ENCODE data around the gene NR2C2. TPM values are rescaled to one million over a fixed set of nuclear protein-coding genes. Genes with fewer than 3 reads are reported as not detected.

Gene NR2C2
- total and polyA plus RNA-seq, 5 experiments from 2014 or later = 10.1 to 110 (median 19.3) TPM

GRCh38 chr3:14947886-14948608, 664 bp downstream of the NR2C2 start:
- H3K9me3 Mint-ChIP-seq = no peaks in the 10 kb centered on the region
- H3K4me3 Mint-ChIP-seq = peak overlapping the region; percentile 93 to 100 (median 100)
- DNase-seq (peak; percentile 92 to 99 (median 96)), ATAC-seq (peak; percentile 86 to 89)
- POLR2A ChIA-PET = interaction anchor here (0.5 to 2.2 kb wide), 12 partner anchors 9 to 770 kb away, joined by 4 to 31 read pairs (median 6); partner anchors contain the start of genes CAPN7, CCDC174, LSM3 and MRPS25
- no peaks in the 10 kb centered on the region for H3K27me3 Mint-ChIP-seq
- peaks cover 0 to 32% (median 6%) of the 10 kb centered on the region in 3 donors for H3K36me3 Mint-ChIP-seq
- peaks cover 25 to 71% (median 64%) of the 10 kb centered on the region in 4 donors for H3K4me1 Mint-ChIP-seq
- H3K27ac Mint-ChIP-seq = peak overlapping the region; percentile 99 to 100 (median 100)

- peaks cover 24 to 71% (median 62%) of the 10 kb centered on the region in 4 donors for H3K4me1 Mint-ChIP-seq
- H3K9me3 Mint-ChIP-seq = no peaks in the 10 kb centered on the region
- H3K36me3 Mint-ChIP-seq = peaks cover 0 to 26% (median 6%) of the 10 kb centered on the region in 3 donors
- no peaks in the 10 kb centered on the region for H3K27me3 Mint-ChIP-seq
- peak overlapping the region; percentile 93 to 100 (median 100) for H3K4me3 Mint-ChIP-seq
- POLR2A ChIA-PET = interaction anchor here (0.5 to 1.3 kb wide), 5 partner anchors 117 to 770 kb away, joined by 4 to 9 read pairs (median 5); partner anchors contain the start of genes CAPN7, CCDC174, LSM3 and MRPS25
- ATAC-seq (no peak), DNase-seq (no peak)
- H3K27ac Mint-ChIP-seq = peak overlapping the region in 9 of 10 donors; percentile 99 to 100 (median 100)
Observed at GRCh38 chr3:14948609-14949038, 1.2 kb downstream of the NR2C2 start.

GRCh38 chr3:14949126-14949525, 1.7 kb downstream of the NR2C2 start:
- peak overlapping the region; percentile 93 to 100 (median 100) for H3K4me3 Mint-ChIP-seq
- no peaks in the 10 kb centered on the region for H3K9me3 Mint-ChIP-seq
- ATAC-seq (no peak), DNase-seq (no peak)
- POLR2A ChIA-PET = interaction anchor here (1.2 to 1.3 kb wide), 2 partner anchors 150 to 298 kb away, joined by 6 to 9 read pairs; partner anchors contain the start of genes CCDC174 and RBSN
- peaks cover 0 to 22% (median 6%) of the 10 kb centered on the region in 3 donors for H3K36me3 Mint-ChIP-seq
- H3K27ac Mint-ChIP-seq = peak overlapping the region in 9 of 10 donors; percentile 75 to 100 (median 100)
- no peaks in the 10 kb centered on the region for H3K27me3 Mint-ChIP-seq
- peaks cover 24 to 68% (median 62%) of the 10 kb centered on the region in 4 donors for H3K4me1 Mint-ChIP-seq

GRCh38 chr3:14950274-14950673, 2.9 kb downstream of the NR2C2 start:
- Mint-ChIP-seq H3K4me1 (peaks cover 26 to 71% (median 67%) of the 10 kb centered on the region in 4 donors), H3K27me3 (no peaks in the 10 kb centered on the region), H3K4me3 (no peak overlapping the region), H3K9me3 (no peaks in the 10 kb centered on the region), H3K36me3 (peaks cover 0 to 12% (median 6%) of the 10 kb centered on the region in 3 donors), H3K27ac (peak overlapping the region in 1 of 10 donors; percentile 67)
- POLR2A ChIA-PET = no interaction called here
- DNase-seq = no peak
- no peak for ATAC-seq

- ATAC-seq = no peak
- Mint-ChIP-seq H3K4me1 (peaks cover 23 to 73% (median 73%) of the 10 kb centered on the region in 4 donors), H3K9me3 (no peaks in the 10 kb centered on the region), H3K27me3 (no peaks in the 10 kb centered on the region), H3K27ac (peak overlapping the region in 1 of 10 donors; percentile 91), H3K36me3 (peaks cover 0 to 28% (median 6%) of the 10 kb centered on the region in 3 donors), H3K4me3 (no peak overlapping the region)
- DNase-seq = no peak
- POLR2A ChIA-PET = interaction anchor here (1.1 kb wide), 1 partner anchor 10 kb away, joined by 5 read pairs; the partner anchor contains the start of gene NR2C2
Observed at GRCh38 chr3:14957153-14957552, 9.8 kb downstream of the NR2C2 start.

GRCh38 chr3:14957925-14958324, 10.5 kb downstream of the NR2C2 start:
- peaks cover 4 to 33% (median 4%) of the 10 kb centered on the region in 3 donors for H3K36me3 Mint-ChIP-seq
- POLR2A ChIA-PET = interaction anchor here (1.7 kb wide), 1 partner anchor 11 kb away, joined by 4 read pairs; no protein-coding TSS in a partner anchor
- ATAC-seq (no peak), DNase-seq (no peak)
- H3K27ac Mint-ChIP-seq = peak overlapping the region; percentile 10 to 91 (median 26)
- no peaks in the 10 kb centered on the region for H3K27me3 Mint-ChIP-seq
- H3K9me3 Mint-ChIP-seq = no peaks in the 10 kb centered on the region
- H3K4me1 Mint-ChIP-seq = peaks cover 22 to 70% (median 67%) of the 10 kb centered on the region in 4 donors
- H3K4me3 Mint-ChIP-seq = peak overlapping the region in 8 of 10 donors; percentile 0 to 38 (median 9)

- Mint-ChIP-seq H3K36me3 (peaks cover 4 to 38% (median 4%) of the 10 kb centered on the region in 3 donors), H3K9me3 (no peaks in the 10 kb centered on the region), H3K4me1 (peaks cover 22 to 62% (median 58%) of the 10 kb centered on the region in 4 donors), H3K4me3 (peak overlapping the region; percentile 71 to 88 (median 84)), H3K27ac (peak overlapping the region; percentile 71 to 94 (median 86)), H3K27me3 (no peaks in the 10 kb centered on the region)
- ATAC-seq (peak; percentile 79 to 80), DNase-seq (peak in 3 of 10 donors; percentile 19 to 27 (median 25))
- POLR2A ChIA-PET = interaction anchor here (1.7 kb wide), 1 partner anchor 12 kb away, joined by 4 read pairs; no protein-coding TSS in a partner anchor
Observed at GRCh38 chr3:14959359-14959943, 12.1 kb downstream of the NR2C2 start.

GRCh38 chr3:14962762-14963161, 15.4 kb downstream of the NR2C2 start:
- H3K4me3 Mint-ChIP-seq = no peak overlapping the region
- DNase-seq (no peak), ATAC-seq (no peak)
- peaks cover 14 to 34% (median 32%) of the 10 kb centered on the region in 4 donors for H3K4me1 Mint-ChIP-seq
- no peaks in the 10 kb centered on the region for H3K27me3 Mint-ChIP-seq
- POLR2A ChIA-PET = no interaction called here
- H3K36me3 Mint-ChIP-seq = peaks cover 19 to 65% (median 20%) of the 10 kb centered on the region in 3 donors
- H3K9me3 Mint-ChIP-seq = peaks cover 0 to 3% (median 0%) of the 10 kb centered on the region in 9 donors
- H3K27ac Mint-ChIP-seq = no peak overlapping the region

GRCh38 chr3:14967285-14967684, 19.9 kb downstream of the NR2C2 start:
- Mint-ChIP-seq H3K36me3 (peaks cover 20 to 65% (median 24%) of the 10 kb centered on the region in 3 donors), H3K27me3 (no peaks in the 10 kb centered on the region), H3K9me3 (peaks cover 0 to 3% (median 0%) of the 10 kb centered on the region in 9 donors), H3K4me3 (no peak overlapping the region), H3K4me1 (peaks cover 0 to 15% (median 9%) of the 10 kb centered on the region in 4 donors), H3K27ac (no peak overlapping the region)
- POLR2A ChIA-PET = no interaction called here
- ATAC-seq = no peak
- DNase-seq = no peak

GRCh38 chr3:14969671-14970070, 22.3 kb downstream of the NR2C2 start:
- Mint-ChIP-seq H3K4me3 (no peak overlapping the region), H3K27ac (no peak overlapping the region), H3K4me1 (peaks cover 5 to 18% (median 10%) of the 10 kb centered on the region in 4 donors), H3K27me3 (no peaks in the 10 kb centered on the region), H3K36me3 (peaks cover 29 to 72% (median 43%) of the 10 kb centered on the region in 3 donors), H3K9me3 (peaks cover 0 to 3% (median 0%) of the 10 kb centered on the region in 9 donors)
- DNase-seq (no peak), ATAC-seq (no peak)
- POLR2A ChIA-PET = no interaction called here

GRCh38 chr3:14976317-14976716, 28.9 kb downstream of the NR2C2 start:
- ATAC-seq (no peak), DNase-seq (no peak)
- Mint-ChIP-seq H3K36me3 (peaks cover 13 to 62% (median 37%) of the 10 kb centered on the region in 3 donors), H3K4me3 (no peak overlapping the region), H3K27ac (peak overlapping the region in 2 of 10 donors; percentile 14 to 31), H3K4me1 (peaks cover 15 to 54% (median 38%) of the 10 kb centered on the region in 4 donors), H3K9me3 (peaks cover 0 to 3% (median 0%) of the 10 kb centered on the region in 9 donors), H3K27me3 (no peaks in the 10 kb centered on the region)
- POLR2A ChIA-PET = interaction anchor here (0.7 kb wide), 1 partner anchor 75 kb away, joined by 6 read pairs; no protein-coding TSS in a partner anchor

GRCh38 chr3:14980689-14981088, 33.3 kb downstream of the NR2C2 start:
- H3K36me3 Mint-ChIP-seq = peaks cover 7 to 35% (median 19%) of the 10 kb centered on the region in 3 donors
- POLR2A ChIA-PET = interaction anchor here (0.6 kb wide), 1 partner anchor 1294 kb away, joined by 4 read pairs; no protein-coding TSS in a partner anchor
- H3K4me3 Mint-ChIP-seq = no peak overlapping the region
- H3K4me1 Mint-ChIP-seq = peaks cover 16 to 43% (median 31%) of the 10 kb centered on the region in 4 donors
- H3K9me3 Mint-ChIP-seq = peaks cover 0 to 6% (median 0%) of the 10 kb centered on the region in 9 donors
- H3K27ac Mint-ChIP-seq = peak overlapping the region in 2 of 10 donors; percentile 9 to 20
- peak in 1 of 2 donors; percentile 41 for ATAC-seq
- no peak for DNase-seq
- H3K27me3 Mint-ChIP-seq = no peaks in the 10 kb centered on the region
